GM18505 (cell line): ENCODE results near the gene PRR22.

ENCODE experiments used
- ATAC-seq: cut with Tn5 transposase; IDR thresholded peaks from one replicate; pipeline ENCODE4 v1.9.1; 2021; ENCODE audit not compliant: unreplicated experiment
- POLR2A ChIP-seq: IDR thresholded peaks from 4 replicates; pipeline ENCODE4 v1.6.1; 2011; ENCODE audit warnings: borderline replicate concordance; ENCODE audit not compliant: insufficient read depth, insufficient read length; ENCODE audit errors: extremely low read depth

Gene PRR22

DNA sequence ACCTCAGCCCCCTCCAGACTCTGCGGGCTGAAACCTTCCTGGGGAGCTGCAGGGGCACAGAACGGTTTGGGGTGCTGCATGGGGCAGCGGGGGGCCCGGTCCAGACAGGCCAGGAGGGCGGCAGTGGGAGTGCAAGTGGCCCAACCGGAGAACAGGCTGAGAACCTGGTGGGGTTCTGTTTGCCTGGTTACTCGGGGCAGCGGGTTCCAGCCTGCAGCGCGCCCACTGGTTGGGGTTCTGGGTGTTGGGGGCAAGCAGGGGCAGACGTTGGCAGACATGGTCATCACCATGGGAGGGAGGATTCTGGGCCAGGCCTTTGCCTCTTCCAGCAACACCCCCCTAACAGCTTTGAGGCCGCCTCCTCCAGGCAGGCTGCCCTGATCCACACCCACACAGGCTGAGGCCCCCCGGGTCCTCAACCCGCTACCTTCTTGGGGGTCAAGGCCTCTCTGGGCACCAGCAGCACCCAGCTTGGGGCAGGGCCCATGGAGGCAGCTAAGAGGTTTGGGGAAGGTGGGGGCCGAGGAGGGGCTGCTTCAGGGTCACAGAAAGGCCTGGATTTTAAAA, at the start of gene PRR22:
PRR22 (minus strand) TSS at position 166 of the 567 bp plus-strand sequence; CDS start at position 80, 86 bp downstream.
- no peak for TF ChIP-seq POLR2A
- no peak for ATAC-seq

DNA sequence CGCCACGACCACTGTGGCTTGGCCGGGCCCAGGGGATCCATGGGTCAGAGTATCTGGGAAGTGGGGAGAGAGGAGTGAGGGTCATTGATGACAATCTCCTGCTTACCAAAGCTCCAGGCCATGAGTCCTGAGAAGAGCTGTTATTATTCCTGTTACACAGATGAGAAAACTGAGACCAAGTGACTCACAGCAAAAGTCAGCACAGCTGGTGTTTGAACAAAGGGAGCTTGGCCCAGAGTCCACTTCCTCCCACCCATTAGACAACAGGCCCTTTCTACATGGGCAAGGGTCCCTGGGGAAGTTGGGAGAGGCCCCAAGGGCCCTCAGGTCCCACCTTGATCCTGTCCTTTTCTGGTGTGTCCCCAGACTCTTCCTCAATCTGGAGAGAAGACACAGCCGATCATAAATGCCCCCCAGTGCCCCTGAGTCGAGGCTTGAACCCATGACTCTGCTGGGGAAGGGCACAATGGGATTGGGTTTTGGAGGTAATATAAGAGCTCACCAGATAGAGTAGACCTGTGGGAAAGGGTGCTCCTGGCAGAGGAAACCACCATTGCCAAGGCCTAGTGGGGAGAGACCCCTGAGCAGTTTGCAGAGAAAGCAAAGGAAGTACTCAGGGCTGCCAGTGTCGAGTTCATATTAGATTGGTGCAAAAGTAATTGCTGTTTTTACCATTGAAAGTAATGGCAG, 48.1 kb upstream of the PRR22 start:
- no peak for ATAC-seq
- no peak for TF ChIP-seq POLR2A

DNA sequence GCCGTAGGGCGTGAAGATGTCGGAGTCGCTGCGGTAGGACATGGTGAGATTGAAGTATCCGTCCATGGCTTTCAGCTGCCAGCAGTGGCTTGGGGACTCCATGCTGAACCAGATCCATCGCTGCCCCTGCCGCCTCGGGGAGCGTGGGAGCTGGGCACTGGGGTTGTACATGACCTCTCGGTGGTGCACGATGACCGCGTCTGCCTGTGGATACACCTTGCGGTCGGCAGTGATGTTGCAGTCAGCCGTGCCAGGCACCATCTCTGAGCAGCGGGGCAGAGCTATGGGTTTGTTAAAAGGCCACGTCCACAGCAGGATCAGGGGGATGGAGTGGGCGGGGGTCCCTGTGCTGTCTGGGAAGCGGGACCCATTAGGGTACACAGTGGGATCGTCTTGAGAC, 47.5 kb upstream of the PRR22 start:
- no peak for ATAC-seq
- no peak for TF ChIP-seq POLR2A

DNA sequence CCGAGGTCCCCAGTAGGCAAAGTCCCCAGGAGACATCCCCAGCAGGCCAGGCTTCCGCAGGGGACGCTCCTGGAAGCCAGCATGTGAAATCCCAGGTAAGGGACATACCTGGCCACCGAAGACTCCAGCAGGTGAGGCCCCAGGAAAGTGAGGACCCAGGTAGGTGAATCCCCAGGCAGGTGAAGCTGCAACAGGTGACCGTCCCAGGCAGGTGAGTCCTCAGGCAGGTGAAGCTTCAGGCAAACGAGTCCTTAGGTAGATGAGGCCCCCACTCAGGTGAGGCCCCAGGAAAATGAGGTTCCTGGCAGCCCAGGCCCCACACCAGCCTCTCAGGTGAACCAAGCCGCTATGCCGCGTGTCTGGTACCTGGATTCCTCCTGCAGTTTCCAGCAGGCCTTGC, 46.6 kb upstream of the PRR22 start:
- TF ChIP-seq POLR2A: no peak
- no peak for ATAC-seq

DNA sequence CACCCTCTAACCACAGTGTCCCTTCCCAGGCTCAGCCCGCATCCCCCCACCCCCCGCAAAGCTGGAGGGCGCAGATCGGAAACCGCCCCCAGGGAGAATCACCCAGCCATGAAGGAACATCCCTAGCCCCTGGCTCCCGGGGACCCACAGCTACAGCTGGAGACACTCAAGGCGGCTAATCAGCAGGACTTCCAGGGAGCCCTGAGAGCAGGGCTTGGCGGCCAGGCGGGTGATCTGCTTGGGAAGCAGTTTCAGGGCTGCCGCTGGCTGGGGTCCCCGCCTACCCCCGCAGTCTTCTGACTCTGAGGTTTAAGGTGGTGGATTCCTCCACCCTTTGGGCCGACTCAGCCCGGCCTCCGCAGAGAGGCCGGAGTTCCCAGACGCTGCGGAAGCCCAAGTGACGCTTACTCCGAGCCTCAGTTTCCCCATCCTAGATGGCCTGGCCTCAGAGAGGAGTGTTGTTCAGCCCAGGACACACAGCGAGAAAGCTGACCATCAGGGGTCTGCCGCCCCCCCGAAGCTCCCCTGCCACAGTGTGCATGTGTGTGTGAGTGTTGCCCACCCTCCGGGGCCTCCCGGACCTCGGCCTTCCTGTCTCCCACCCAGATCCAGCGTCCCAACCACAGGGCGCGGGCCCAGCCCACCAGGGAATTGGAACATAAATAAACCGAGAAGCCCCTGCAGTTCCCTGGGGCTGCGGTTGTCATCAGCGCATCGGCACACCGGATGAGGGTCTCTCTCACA, 45.2 kb upstream of the PRR22 start:
- no peak for ATAC-seq
- TF ChIP-seq POLR2A: no peak

DNA sequence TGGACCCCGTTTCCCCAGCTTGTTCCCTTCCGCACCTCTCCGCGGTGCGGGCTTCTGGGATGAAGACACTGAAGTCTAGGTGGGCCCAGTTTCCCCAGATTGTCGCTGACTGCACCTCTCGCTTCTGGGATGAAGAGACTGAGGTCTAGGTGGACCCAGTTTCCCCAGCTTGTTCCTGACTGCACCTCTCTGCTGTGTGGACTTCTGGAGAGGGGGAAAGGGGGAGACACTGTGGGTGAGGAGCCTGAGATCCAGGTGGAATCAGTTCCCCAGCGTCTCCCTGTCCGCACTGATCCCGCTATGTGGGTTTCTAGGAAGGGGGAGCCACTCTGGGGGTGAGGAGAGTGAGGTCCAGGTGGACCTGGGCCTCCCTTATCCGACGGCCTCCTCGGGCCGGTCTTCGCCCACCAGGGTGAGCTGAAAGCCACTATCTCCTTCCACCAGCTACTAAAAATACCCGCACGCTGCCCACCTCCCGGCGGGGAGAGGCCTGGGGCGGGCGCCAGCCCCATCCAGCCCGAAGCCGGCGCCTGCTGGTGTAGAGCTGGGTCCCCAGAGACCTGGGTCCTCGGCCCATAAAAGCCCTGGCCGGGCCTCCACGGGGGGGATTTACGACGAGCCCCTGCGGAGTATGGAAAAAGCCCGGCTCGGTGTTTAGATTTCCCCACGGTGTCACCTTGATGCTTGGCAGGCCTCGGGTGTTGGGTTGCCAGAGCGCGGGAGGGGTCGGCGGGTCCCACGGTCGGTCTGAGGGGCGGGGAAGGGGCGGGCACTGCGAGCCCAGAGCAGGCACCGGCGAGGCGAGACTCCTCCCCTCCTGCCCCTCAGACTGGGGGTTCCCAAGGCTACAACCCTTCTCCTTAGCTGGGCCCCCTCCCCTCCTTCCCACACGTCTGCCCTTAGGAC, 44.4 kb upstream of the PRR22 start:
- no peak for ATAC-seq
- TF ChIP-seq POLR2A: no peak

DNA sequence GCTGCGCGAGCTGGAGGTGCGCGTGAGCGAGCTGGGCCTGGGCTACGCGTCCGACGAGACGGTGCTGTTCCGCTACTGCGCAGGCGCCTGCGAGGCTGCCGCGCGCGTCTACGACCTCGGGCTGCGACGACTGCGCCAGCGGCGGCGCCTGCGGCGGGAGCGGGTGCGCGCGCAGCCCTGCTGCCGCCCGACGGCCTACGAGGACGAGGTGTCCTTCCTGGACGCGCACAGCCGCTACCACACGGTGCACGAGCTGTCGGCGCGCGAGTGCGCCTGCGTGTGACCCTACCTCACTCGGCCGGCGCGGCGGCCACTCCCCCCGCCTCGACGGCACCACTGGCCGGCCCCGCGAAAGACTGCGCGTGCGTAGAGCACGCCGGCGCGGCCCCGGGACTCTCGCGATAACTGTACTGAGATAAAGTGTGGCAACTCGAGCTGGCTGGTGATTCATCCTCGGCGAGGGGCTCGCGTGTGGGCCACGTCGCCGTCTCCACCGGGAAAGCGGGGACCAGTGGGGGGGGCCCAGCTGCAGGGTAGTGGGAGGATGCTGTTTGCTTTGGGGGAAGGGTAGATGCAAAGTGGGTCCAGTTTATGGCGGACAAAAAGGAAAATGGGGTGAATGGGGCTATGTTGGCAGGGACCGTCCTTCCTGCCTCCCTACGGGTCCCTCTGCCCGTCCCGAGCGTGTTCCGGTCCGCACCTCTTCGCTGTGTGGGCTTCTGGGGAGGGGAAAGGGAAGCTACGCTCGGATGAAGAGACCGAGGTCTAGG, 43.5 kb upstream of the PRR22 start:
- ATAC-seq: peak; percentile 67
- peak; percentile 91 for TF ChIP-seq POLR2A

DNA sequence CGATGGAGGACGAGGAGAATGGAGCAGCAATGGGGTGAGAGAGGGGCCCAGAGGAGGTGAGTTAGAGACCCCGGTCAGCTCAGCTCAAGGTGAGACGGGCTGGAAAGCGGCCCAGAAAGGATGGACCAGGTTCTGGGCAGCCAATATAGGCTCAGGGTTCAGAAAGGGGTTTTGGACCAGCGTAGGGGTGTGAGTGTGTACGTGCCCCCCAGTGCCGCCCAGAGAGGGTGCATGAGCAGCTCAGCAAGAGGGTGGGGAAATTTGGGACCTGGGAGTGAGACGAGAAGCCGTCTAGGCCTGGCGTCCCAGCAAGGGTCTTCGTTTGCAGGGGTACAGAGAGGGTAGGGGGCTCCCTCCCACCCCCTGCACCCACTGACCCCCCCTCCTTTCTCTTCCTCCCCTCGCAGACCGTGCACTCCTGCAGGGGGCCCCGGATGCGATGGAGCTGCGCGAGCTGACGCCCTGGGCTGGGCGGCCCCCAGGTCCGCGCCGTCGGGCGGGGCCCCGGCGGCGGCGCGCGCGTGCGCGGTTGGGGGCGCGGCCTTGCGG, 42.9 kb upstream of the PRR22 start:
- no peak for ATAC-seq
- no peak for TF ChIP-seq POLR2A

DNA sequence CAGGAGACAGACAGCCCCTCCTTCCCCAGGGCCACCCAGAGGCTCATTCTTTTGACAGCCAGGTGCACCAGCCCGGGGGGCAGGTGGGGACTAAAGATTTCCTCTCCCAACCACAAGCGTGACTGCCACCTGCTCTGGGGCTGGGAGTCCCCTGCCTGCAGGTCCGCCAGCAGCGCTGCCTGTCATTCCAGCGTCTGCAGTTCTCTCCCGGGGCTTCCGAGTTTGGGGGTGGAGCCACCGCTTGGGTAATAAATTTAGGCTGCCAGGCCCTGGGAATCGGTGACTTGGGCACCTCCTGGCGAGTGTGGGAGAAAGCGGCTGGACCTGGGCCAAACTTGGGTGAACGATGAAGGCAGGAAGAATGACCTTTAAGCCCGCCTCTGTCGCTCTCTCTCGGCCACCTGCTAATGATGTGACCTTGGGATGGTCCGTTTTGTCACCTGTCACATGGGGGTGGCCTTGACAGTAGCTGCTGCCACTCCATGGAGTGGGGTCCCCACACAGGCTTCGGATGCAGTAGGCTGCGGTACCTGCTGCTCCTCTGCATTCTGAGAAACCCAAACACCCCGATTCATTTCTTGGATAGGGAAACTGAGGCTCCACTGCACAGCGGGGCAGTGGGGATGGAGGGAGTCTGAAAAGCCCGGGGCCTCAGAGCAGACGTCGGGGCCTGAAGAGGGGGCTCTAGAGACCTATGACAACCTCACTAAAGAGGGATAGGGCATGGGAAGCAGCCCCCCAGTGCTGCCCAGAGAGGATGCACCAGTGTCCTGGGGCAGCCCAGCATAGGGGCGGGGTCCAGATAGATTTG, 42.2 kb upstream of the PRR22 start:
- ATAC-seq: no peak
- no peak for TF ChIP-seq POLR2A

DNA sequence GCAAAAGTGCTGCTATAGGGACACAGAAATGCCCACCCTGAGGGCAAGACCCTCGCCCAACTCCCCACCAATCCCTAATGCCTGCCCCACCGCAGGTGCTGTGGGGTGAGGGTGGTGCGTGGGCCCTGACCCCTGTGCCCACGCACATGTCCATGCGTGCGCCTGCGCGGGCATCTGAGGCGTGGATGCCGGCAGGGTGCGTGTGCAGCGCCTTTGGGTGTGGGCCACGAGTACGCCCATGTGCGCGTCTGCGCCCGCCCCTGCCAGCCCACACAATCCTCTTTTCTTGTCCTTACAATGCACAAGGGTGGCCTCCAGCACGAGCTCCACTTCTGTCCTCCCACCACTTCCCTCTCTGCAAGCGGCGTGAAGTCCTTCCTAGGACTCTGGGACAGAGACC, 40.6 kb upstream of the PRR22 start:
- no peak for TF ChIP-seq POLR2A
- no peak for ATAC-seq

DNA sequence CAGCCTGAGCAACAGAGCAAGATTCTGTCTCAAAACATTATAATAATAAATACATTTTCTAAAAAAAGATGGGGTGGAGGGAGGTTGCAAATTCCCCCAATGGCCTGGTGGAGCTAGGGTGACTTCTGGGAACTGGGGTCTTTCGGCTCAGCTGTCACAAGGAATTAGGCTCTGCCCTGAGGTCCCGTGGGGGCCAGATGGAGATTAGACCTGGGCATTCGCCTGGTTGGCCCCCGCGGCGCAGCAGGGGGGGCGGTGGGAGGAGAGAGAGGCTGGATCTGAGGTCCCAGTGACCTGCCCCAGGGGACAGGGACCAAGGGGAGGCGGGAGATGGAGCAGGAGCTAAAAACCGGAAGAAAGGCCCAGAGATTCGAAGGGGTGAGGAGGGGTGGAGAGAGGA, 40.2 kb upstream of the PRR22 start:
- no peak for TF ChIP-seq POLR2A
- no peak for ATAC-seq
